Lower lobe of right lung (tissue), 2 donors: ENCODE data around the gene FBLIM1. TPM values are rescaled to one million over a fixed set of nuclear protein-coding genes. Genes with fewer than 3 reads are reported as not detected.

Source experiments
- ATAC-seq, 2 donors: fragments of 200-7000 bp; cut with Tn5 transposase; one replicate each; pipeline ENCODE4 v1.9.1; 2020 to 2022; ENCODE audit warnings: mild to moderate bottlenecking in 2 of 2, moderate library complexity in 2 of 2
- DNase-seq: peaks from one replicate; pipeline ENCODE4 v3.0.0-alpha.2; 2020
- H3K27ac ChIP-seq: fragments of 200-600 bp; one replicate; pipeline ENCODE4 v1.8.0; 2022
- H3K27me3 ChIP-seq: fragments of 200-600 bp; one replicate; pipeline ENCODE4 v1.8.0; 2022; ENCODE audit warnings: low read depth
- H3K36me3 ChIP-seq: fragments of 200-600 bp; one replicate; pipeline ENCODE4 v1.8.0; 2022; ENCODE audit warnings: mild to moderate bottlenecking
- H3K4me1 ChIP-seq: fragments of 200-600 bp; one replicate; pipeline ENCODE4 v1.8.0; 2022
- H3K4me3 ChIP-seq: fragments of 200-600 bp; one replicate; pipeline ENCODE4 v1.8.0; 2022; ENCODE audit warnings: mild to moderate bottlenecking
- H3K9me3 ChIP-seq: fragments of 200-600 bp; one replicate; pipeline ENCODE4 v1.8.0; 2022
- intact Hi-C: fragments of 100-400 bp; cut with DNase I; formaldehyde crosslinking; loops from one replicate; pipeline ENCODE4 v1.11.0; 2022
- long read RNA-seq: library from polyadenylated mRNA; unstranded; transcript quantifications from one replicate; pipeline ENCODE4 v2.0.0, GENCODE V29; 2021
- total RNA-seq: library from RNA; stranded (reverse); fragmentation: NEBNext Ultra II Directional; extraction: Animal tissue kit (Norgen Biotek cat#: 25700); gene quantifications from one replicate; pipeline ENCODE4 v1.2.1, GENCODE V29; 2021
- TF ChIP-seq, protein P1 (sequence below): fragments of 200-600 bp; IDR thresholded peaks from one replicate; pipeline ENCODE4 v1.8.0; 2022; ENCODE audit warnings: antibody characterized with exemption, mild to moderate bottlenecking
- donor health status: DM: no; HTN: yes; CAD: no; lungs with severe emphysema.

Gene FBLIM1, protein sequence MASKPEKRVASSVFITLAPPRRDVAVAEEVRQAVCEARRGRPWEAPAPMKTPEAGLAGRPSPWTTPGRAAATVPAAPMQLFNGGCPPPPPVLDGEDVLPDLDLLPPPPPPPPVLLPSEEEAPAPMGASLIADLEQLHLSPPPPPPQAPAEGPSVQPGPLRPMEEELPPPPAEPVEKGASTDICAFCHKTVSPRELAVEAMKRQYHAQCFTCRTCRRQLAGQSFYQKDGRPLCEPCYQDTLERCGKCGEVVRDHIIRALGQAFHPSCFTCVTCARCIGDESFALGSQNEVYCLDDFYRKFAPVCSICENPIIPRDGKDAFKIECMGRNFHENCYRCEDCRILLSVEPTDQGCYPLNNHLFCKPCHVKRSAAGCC
- 20.1 TPM for total RNA-seq
- long read RNA-seq, transcript FBLIM1-202 (9 exons, 3,695 nt): major isoform, 7 of 32 reads
- long read RNA-seq, partial matches to known transcripts: 11 of 32 reads
- long read RNA-seq, other reads (novel, unspliced or antisense): 14 of 32 reads

DNA sequence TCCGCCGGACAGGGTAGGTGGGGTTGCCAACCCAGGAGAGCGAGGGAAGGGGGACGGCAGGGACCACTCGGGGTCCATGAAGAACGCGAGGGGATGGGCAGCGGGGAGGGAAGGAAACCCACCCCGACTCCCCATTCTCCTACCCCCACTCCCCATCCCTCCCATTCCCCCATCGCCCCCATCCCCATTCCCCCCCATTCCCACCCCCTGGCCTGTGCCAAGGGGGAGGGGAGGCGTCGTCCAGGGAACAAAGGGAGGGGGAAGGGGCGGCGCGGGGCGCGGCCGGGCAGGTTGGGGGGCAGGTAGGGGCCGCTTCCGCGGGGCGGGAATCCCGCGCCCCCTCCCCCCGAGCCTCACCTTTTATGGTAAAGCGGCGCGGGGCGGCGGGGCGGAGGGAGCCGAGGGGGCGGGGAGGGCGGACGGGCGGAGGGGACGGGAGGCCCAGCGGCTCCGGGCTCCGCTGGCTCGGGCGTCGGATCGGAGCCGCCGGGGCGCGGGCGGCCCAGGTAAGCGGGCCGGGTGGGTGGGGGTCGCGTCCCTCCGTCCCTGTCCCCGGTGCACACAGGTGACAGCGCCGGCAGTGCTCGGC, at the start of gene FBLIM1:
Gene FBLIM1 (plus strand): TSS at position 453 of the 589 bp plus-strand sequence. CDS start 6,189 bp downstream, outside the sequence.
- intact Hi-C loops: no loop called here

DNA sequence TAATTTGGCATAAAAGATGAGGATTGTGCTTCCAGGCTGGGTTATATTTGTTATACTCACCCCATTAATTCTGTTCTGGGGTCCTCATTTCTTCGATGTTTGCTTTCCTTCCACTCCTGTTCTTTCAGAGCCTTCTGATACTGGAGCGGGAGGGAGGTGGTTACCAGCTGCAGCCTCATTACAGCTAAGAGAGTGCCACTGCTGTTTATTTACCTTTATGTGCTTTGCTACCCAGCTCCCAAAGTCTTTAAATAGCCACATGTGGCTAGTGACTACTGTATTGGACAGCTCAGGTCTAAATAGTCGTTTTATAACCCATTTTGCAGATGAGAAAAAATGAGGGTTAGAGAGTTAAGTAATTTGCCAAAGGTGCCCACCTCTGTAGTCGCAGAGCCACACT, 49.4 kb upstream of the FBLIM1 start:
- Histone ChIP-seq H3K27me3 (no peaks in the 10 kb centered on the region), H3K4me3 (no peak overlapping the region), H3K9me3 (no peaks in the 10 kb centered on the region), H3K27ac (no peak overlapping the region), H3K36me3 (peaks cover 10% of the 10 kb centered on the region), H3K4me1 (peaks cover 47% of the 10 kb centered on the region)
- DNase-seq: no peak
- no peak for ATAC-seq
- TF ChIP-seq, protein P1, sequence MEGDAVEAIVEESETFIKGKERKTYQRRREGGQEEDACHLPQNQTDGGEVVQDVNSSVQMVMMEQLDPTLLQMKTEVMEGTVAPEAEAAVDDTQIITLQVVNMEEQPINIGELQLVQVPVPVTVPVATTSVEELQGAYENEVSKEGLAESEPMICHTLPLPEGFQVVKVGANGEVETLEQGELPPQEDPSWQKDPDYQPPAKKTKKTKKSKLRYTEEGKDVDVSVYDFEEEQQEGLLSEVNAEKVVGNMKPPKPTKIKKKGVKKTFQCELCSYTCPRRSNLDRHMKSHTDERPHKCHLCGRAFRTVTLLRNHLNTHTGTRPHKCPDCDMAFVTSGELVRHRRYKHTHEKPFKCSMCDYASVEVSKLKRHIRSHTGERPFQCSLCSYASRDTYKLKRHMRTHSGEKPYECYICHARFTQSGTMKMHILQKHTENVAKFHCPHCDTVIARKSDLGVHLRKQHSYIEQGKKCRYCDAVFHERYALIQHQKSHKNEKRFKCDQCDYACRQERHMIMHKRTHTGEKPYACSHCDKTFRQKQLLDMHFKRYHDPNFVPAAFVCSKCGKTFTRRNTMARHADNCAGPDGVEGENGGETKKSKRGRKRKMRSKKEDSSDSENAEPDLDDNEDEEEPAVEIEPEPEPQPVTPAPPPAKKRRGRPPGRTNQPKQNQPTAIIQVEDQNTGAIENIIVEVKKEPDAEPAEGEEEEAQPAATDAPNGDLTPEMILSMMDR: no peak
- intact Hi-C loops: no loop called here

More for the DNA sequence above, at the start of gene FBLIM1:
- DNase-seq (no peak), ATAC-seq (peak; percentile 40)
- TF ChIP-seq, protein P1: no peak
- H3K36me3 ChIP-seq: no peaks in the 10 kb centered on the region
- peak within 1 kb of the TSS; percentile 61 for H3K4me3 ChIP-seq
- H3K4me1 ChIP-seq: peaks cover 37% of the 10 kb centered on the region
- H3K9me3 ChIP-seq: no peaks in the 10 kb centered on the region
- H3K27me3 ChIP-seq: peaks cover 30% of the 10 kb centered on the region
- H3K27ac ChIP-seq: peak within 1 kb of the TSS; percentile 76

DNA sequence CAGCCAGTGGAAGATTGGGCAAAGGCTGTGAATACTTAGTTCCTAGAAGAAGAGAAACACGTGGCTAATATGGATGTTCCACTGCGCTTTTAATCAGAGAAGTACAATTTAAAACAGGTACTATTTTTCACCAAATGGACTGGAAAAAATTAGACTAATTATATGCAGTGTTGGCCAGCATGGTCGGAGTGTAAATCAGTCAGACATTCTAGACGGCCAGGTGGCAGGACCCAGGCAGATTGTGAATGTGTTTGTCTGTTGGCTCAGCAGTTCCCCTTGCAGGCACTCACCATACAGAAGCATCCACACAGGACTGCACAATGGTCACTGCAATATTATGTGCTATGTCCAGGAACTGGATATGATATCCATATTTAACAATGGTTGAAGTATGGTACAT, 46.4 kb upstream of the FBLIM1 start:
- H3K4me3 ChIP-seq: no peak overlapping the region
- H3K36me3 ChIP-seq: peaks cover 15% of the 10 kb centered on the region
- ATAC-seq: no peak
- intact Hi-C loops: no loop called here
- H3K4me1 ChIP-seq: peaks cover 47% of the 10 kb centered on the region
- H3K27ac ChIP-seq: no peak overlapping the region
- TF ChIP-seq, protein P1: no peak
- no peaks in the 10 kb centered on the region for H3K27me3 ChIP-seq
- DNase-seq: no peak
- H3K9me3 ChIP-seq: no peaks in the 10 kb centered on the region

DNA sequence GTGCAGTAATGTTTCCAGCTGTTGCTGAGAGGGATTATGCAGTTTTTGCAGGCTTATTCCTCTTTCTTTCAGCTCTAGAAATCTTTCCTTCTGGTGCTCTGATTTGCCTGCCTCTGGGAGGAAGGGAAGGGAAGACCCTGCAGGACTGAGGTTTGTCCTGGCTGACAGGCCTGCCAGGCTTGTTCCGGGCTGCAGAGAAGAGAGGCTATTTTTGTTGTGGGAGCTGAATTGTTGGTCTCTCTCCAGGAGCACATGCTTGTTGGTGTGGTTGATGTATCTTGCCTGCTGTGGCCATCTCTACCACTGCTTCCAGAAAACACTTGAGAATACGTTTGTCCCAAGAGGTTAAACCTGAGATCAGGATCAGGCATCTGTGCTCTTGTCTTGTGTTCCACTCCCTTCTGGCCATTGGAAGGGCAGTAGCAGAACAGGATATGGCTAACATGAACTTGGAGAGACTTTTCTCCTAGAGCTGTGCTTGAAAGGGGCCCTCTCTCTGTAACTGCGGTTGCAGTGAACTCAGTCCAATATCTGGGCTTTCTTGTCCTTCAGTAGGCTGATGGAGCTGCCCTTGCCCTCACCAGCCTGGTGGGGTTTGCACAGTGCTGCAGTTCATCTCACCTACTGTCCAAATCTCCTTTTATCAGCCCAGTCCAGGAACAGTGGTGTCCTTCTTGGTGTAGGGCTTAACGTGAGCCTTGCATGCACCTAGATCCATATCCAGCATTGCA, 44.0 kb upstream of the FBLIM1 start:
- Histone ChIP-seq H3K4me1 (peaks cover 51% of the 10 kb centered on the region), H3K27ac (peak overlapping the region; percentile 64), H3K27me3 (no peaks in the 10 kb centered on the region), H3K9me3 (no peaks in the 10 kb centered on the region), H3K36me3 (peaks cover 39% of the 10 kb centered on the region), H3K4me3 (no peak overlapping the region)
- DNase-seq (no peak), ATAC-seq (peak; percentile 20 to 56)
- intact Hi-C loops: no loop called here
- TF ChIP-seq, protein P1: no peak

DNA sequence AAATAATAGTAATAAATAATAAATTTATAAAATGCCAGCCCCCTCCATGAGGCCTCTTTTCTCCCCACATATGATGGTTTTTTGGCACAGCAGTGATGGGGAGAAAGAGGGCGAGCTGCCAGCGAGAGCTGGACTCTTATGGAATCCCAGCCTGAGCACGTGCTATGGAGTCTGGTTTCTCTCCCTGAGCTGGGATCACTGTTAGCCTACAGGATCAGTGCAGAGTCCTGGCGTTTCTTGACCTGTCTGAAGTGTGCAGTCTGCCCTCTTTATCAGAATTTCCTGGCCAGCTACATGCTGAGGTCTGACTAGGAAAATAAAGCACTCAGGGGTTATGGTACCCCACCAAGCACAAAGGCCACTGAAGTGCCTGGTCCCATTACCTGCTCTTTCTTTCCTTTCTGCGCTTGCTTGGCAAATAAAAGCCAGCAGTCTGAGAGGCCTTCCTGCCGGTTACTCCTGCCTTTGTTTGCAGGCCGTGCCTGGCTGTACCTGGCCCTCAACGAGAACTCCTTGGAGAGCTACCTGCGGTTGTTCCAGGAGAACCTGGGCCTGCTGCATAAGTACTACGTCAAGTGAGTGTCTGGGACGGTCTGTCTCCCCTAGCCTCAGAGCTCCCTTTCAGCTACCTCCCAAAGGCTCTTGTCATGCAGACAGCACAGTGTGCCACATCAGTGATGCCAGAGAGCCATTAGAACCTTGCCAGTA, 41.0 kb upstream of the FBLIM1 start:
- Histone ChIP-seq H3K4me3 (no peak overlapping the region), H3K36me3 (peaks cover 69% of the 10 kb centered on the region), H3K4me1 (peaks cover 47% of the 10 kb centered on the region), H3K27me3 (no peaks in the 10 kb centered on the region), H3K27ac (peak overlapping the region; percentile 68), H3K9me3 (no peaks in the 10 kb centered on the region)
- peak; percentile 82 to 86 for ATAC-seq
- intact Hi-C loops: no loop called here
- TF ChIP-seq, protein P1: no peak
- DNase-seq: peak; percentile 71
